Activated CD8-positive, alpha-beta memory T cell treated with anti-CD3 and anti-CD28 coated beads for 24 hours (primary cell): ENCODE data around the gene OSBPL7.

Source experiments
- DNase-seq: peaks from one replicate; pipeline ENCODE4 v3.0.0-alpha.2; 2020

OSBPL7 gene

DNA sequence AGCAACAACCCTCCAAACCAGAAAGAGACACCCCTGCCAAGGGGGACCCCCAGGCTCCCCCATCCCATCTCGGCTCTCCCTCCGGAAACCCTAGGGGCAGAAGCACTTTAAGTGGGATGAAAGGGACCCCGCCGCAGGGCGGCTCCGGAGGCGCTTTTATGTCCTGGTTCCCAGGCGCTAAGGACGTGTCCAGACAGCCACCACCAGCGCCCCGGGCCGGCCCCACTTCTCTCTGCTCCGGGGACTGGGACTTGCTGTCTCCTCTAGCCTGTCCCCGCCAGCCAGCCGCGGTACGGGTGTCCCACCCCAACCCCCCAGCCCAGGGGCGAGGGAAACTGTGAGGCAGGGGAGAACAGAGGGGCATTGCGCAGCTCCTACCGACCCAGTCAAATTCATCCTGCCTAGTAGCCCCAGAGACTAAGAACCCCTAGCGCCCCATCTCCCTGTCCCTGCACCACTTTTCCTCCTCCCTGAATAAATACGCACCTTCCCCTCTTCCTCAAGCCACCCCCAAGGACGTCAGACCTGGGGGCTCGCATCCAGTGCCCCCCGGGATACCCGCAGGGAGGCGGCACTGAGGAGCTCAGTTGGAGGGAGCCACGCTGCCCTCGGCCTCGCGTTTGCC, 25.2 kb upstream of the OSBPL7 start:
- no peak for DNase-seq

DNA sequence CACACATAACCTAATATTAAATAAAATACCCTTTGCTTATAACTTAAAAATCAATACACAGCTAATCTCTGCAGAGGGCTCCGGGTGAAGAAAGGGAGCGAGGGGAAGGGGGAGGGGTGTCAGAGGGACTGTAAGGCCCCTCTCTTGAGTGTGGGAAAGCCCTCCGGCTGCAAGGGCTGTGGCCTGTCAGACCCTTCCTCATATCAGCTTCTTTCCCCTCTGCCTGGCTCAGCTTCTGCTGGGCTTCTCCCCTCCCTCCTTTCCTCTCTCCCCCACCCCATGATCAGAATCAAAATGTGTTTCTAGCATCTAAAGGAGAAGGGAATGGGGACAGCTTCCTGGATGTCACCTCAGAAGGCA, 24.1 kb upstream of the OSBPL7 start:
- no peak for DNase-seq

DNA sequence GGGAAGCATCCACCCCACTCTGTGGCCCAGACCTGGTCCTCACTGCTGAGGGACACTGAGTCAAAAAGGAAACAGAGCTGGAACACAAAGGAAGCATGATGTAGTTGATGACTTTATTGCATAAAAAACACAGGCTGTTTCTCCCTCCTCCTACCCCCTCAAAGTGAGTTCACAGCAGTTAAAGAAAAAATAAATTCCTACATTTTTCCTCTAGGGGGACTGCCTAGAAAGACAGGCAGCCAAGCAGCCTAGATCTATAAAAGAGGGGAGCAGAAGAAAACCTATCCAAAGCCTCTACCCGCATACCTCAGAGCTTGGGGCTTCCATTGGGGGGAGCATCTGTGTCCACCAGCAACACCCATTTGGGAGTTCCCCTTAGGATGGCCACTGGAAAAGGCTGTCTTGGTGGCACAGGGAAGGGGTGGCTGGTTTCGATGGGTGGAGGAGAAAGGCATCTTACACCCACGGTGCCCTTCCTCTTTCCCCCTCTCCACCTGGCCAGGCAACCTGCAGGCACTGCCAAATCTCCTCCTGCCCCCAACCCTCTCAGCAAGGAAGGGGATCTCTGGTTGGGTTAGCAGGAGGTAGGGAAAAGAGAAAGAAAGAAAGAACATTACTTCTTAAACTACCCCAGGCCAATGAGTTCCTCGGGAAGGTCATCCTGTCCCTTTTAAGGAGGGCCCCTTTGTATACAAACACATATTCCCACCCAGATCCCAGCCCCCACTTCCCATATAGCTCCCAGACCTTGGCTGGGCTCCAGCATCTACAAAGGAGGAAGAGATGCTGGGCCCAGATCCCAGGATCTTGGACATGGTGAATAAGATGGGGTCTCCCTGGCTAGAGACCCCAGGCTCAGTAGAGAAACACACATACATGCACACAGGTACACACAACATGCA, 23.5 kb upstream of the OSBPL7 start:
- no peak for DNase-seq

DNA sequence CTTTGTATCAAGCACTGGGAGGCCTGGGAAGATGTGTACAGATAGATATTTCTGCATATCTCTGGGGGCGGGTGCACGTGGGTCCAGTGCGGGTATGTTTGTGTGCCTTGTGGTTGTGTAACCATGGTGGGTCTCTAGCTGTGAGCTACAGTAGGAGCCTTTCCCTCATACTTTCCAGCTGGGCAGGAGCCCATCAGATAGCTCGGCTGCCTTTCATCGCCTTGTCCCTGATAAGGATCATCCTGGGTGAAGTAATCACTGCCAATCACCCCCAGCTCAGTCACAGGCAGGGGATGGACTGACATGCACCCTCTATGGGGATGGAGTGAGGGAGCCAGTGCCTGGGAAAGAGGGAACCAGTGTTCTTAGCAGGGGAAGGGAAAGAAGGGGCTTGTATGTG, 22.6 kb upstream of the OSBPL7 start:
- no peak for DNase-seq

DNA sequence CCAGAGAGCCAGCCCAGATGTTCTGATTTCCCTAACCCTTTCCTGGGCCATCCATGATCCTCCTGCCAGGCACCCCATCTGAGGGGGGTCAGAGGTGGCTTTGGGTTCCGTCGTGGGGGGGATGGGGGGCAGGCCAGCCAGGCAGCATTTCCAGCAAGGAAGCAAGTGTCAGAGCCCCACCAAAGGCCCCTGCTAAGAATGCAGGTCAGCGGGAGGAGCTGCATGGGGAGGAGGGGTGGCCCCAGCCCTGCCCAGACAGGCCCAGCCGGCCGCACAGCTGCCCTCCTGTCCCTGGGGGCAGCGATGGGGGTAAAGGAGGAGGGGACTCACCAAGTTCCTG, 21.8 kb upstream of the OSBPL7 start:
- no peak for DNase-seq

DNA sequence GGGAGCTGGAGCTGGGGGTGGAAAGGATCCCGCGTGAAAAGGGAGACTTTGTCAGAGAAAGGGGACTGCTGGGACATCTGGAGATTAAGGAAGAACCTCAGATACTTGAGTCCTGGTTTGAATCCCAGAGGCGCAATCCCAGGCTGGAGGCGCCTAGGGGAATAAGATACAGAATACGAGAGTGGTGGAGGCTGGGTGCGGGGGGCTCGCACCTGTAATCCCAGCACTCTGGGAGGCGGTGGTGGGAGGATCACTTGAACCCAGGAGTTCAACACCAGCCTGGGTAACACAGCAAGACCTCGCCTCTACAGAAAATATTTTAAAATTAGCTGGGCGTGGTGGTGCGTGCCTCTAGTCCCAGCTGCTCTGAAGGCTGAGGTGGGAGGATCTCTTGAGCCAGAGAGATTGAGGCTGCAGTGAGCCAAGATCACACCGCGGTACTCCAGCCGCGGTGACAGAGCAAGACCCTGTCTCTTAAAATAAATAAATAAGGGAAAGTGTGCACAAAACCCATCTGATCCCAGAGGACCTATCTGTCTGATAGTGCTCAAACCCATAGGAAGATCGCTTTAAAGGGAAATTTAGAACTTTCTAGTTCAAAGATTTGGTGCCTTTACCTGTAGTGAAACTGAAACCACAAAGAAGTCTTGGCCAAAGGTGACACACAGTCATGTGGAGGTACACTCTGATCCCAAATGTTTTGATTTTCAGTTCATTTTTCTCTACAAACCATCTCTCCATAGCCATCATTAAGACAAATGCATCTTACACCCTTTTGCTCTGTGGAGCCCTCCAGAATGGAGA, 20.1 kb upstream of the OSBPL7 start:
- no peak for DNase-seq

DNA sequence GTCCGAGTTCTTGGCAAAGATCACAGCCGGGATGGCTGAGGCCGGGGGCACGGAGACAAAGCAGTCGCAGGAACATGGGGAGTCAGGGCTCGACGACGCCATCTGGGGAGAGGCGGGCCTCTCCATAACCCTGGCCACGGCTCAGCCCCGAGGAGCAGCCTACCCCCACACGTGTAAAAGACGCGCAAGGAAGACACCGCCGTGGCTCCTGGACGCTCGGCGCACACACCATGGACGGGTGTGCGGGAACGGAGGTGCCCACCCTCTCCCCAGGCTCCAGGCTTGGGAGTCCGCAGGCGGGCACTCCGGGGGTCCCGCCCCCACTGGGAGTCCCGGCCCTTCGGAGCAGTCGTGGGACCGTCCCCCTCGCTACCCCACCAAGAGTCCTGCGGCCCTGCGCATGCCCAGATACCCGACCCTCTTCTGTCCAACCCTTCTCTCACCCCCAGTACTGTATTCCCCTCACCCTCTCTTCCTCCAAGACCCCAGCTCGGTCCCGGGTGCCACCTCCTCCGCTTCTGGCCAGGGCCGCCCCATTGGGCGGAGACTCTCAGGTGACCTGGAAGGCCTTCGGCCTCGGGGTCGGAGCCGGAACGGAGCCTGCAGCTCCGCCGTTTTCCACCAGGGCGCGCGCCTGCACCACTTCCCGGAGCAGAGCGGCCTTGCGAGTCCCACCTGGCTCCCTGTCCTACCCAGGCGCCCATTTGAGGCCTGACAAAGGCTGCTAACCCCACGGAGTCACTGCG, 19.3 kb upstream of the OSBPL7 start, which contains the start of gene SCRN2:
Gene SCRN2, minus strand, starts transcription at position 532 of the 746 bp plus-strand sequence. Its CDS starts 430 bp downstream, at position 102.
- peak; percentile 98 for DNase-seq

DNA sequence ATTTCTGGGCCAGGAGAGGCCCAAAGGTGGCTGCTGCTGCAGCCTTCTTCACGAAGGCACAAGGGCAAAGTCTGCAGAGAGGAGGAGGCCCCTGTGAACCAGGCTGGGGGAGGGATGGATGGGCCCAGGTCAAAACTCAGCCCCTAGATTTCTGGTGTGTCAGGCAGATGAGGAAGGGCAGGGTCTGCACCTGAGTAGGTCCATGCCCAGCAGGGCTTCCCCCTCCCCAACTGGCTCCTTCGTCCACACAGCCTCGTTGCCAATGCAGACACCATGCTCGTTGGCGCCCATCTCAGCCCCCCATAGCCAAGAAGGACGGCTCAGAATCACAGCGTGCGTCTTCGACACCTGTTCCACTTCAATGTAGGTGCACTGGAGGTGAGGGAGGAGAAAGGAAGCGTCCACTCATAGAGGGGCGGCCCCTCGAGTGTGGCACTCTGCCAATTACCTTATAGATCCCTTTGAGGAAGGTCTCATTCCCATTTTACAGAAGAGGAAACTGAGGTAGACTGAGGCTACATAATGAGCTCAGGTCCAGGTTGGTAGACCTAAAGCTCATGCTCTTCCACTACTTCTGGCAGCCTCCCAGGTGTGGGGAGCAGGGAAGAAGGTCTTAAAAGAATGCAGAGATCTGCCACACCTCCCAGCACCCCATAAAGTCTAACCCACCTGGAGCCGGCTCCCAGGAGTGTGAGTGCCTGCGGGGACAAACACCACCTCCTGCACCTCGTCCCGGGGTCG, 18.6 kb upstream of the OSBPL7 start:
- DNase-seq = no peak

DNA sequence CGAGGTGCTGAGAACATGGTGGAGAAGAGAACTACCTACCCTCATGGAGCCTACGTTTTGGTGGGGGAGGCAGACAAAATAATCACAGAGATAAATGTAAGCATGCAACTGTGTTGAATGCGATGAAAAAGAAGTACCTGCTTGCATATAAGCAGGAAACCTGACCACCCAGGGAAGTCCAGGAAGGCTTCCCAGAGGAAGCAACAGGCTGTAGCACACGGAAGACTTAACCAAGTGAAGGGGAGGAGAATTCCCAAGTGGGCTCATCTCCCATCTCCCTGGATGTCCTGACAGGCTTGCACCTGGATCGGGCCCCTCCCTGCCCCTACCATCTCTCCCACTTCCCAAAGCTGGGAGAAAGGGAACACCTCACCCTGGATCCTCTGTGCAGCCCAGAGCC, 17.5 kb upstream of the OSBPL7 start:
- DNase-seq = no peak

DNA sequence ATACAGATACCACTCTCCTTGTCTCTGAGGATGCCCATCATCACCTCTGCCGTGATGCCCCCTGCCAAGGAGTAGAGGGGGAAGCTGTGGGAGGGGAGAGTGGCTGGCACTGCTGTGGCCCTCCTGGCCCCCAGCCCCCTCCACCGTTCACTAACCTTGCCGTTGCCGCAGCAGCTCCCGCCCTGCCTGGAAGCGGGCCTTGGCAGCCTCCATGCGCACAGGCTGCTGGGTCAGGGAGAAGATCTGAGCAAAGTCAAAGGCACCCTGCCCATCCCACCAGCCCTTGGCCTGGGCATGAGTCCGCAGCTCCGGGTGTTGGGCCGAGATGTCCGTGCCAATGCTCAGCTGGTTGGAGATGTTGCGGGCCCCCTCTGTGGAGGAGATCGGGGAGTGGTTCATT, 17.0 kb upstream of the OSBPL7 start:
- no peak for DNase-seq

DNA sequence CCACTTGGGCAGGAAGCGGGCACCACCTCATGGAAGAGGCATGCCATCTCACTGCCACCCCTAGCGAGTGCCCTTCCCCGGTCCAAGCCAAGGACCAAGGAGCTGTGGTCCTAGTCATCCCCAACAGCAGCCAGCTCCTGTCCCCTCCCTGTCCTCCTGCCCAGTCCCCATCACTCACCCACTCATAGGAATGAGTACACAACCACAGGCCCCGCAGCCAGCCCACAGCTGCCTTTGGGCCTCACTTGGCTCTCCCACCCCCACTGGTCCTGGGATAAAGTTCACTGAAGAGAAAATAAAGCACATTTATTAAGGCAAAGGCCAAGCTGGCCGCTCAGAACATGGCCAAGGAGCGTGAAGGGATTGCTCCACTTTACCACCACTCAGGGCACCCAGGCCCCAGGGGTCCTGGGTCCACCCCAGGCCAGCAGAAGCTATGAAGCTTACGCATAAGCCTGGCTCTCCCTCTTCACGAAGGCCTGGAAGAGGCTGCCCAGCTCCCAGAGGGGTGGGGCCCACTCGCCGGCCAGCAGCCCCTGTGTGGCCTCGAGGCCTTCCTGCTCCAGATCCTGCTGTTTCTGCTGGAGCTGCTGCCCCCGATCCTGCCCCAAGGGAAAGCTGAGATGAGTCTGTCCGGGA, 15.9 kb upstream of the OSBPL7 start:
- no peak for DNase-seq

DNA sequence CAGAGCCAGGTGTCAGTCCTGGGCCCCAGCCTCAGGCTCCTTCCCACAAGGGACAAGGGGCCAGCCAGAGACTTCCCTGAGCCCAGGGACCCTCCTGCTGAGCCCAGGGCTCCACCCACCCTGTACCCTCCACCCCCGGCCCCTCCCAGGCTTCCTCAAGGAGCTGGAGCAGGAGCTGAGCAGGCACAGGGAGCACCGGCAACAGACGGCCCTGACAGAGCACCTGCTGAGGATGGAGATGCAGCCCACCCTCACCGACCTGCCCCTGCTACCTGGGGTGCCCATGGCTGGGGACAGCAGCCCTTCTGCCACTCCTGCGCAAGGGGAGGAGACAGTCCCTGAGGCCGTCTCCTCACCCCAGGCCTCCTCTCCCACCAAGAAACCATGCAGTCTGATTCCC, 15.0 kb upstream of the OSBPL7 start:
- DNase-seq = no peak

DNA sequence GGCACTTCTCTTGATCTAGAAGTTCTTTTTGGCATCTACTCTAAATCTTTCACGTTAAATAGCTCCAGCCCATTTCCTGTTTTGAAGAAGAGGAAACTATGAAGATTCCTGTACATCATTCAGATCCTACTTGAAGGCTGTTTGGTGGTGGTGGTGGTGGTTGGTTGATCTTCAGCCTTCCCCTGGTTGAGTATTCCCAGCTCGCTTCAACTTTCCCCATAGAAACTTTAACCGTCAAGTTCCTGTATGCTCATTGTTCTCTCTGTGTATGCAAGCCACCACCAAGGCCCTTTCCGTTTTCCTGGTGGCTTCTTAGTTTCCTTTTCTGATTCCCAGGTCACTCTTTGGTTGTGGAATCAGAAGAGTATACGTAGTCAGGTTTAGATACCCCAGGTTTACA, 13.2 kb upstream of the OSBPL7 start:
- no peak for DNase-seq

DNA sequence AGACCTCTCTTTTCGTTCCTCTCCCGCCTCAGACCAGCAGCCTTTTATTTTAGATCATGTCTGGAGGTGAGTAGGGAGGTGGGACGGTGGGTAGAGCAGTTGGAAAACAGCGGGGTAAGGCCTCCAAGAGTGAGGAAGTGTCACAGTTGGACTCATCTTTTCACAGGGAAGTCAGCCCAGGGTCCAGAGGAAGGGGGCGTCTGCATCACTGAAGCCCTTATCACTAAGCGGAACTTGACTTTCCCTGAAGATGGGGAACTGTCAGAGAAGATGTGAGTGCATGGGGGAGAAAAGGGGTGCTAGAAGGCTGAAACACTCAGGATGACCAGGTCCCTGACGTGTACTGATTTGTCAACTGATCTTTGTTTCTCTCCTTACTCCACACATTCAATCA, 10.3 kb upstream of the OSBPL7 start:
- no peak for DNase-seq

DNA sequence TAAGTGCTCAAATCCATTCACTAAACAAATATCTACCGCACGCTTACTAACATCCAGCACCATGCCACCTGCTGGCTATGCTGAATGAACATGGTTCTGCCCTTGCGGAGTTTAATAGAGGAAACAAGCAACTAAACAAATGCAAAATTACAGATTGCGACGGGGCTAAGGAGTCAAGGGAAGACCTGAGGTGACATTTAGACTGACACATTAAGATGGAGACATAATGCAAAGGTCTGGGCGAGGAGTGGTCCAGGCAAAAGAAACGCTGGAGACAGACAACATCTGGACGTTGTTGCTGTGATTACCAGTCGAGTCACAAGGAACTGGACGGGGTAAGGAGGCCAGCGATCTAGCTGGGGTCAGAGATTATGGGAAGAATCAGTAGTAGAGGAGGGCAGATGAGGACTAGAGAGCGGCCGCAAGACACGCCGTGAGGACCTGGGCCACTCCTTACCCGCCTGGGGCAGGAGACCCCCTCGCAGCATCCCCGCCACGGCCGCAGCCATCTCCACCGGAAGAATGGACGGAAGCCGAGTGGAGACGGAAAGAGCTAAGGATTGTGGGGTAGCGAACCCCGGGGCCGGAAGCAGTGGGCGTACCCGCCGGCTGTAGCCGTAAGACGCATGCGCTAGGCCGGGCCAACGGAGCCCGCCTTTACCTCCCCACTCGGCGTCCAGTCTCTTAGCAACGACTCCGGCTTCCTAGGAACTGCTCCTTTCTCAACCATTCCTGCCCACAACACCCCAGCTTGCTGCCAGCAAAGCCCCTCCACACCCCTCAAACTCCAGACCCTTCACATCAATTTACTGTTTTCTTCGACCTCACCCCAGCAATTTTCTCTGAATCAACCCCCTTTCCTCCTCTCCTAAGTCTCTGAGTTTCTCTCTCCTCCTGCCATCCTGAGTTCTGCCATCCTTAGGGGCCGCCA, 9.7 kb upstream of the OSBPL7 start, which contains the start of the genes LRRC46 and MRPL10:
Gene LRRC46, plus strand, starts transcription at position 668 of the 931 bp plus-strand sequence. CDS start 320 bp downstream, outside the sequence.
Gene MRPL10, minus strand, starts transcription at position 539 of the 931 bp plus-strand sequence. Its CDS starts 30 bp downstream, at position 509.
- peak; percentile 96 for DNase-seq

DNA sequence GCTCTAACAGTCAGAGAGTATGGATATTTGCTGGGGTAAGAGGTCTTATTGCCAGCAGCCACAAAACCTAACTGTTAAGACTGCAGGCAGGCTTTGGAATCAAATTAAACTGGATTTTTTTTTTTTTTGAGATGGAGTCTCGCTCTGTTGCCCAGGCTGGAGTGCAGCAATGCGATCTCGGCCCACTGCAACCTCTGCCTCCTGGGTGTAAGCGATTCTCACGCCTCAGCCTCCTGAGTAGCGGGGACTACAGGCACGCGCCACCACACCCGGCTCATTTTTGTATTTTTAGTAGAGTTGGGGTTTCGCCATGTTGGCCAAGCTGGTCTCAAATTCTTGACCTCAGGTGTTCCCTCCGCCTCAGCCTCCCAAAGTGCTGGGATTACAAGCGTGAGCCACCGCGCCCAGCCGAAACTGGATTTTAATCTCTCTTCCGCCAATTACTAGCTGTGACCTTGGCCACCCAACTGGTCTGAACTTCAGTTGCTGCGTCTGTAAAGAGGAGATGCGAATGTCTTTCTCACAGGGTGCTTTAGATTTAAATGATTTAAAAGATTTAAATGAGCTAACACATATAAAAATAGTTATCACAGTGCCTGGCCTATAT, 8.9 kb upstream of the OSBPL7 start:
- DNase-seq = no peak

DNA sequence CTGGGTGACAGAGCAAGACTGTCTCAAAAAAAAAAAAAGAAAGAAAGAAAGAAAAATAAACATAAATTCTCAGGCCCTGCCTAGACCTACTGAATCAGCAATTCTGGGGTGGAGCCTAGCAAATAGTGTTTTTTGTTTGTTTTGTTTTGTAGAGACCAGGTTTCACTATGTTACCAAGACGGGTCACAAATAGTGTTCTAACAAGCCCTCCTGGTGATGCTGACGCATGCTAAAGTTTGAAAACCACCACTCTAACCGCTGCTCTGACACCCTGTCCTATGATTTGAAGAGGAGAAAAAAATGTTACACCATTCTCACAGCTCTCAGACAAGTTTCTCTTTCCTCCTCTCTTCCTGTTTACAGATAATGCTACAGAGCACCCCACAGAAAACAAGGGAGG, 8.3 kb upstream of the OSBPL7 start:
- no peak for DNase-seq

DNA sequence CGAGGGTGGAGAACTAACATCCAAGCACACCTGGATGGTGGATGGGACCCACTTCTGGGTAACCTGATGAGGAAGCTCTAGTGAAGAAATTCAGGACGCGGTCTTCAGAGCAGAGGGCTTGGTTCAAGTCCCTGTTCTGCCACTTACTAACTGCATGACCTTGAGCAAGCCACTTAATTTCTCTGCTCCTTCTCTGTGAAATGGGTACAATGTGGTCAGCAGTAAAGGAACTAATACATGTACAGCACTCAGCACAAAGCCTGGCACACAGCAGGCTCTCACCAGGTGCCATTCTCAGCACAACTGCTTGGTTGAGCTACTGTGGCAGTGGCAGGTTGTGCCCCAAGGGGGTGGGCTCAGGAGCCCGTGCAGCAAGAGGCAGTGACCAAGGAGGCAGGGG, 1.9 kb upstream of the OSBPL7 start:
- DNase-seq = no peak

DNA sequence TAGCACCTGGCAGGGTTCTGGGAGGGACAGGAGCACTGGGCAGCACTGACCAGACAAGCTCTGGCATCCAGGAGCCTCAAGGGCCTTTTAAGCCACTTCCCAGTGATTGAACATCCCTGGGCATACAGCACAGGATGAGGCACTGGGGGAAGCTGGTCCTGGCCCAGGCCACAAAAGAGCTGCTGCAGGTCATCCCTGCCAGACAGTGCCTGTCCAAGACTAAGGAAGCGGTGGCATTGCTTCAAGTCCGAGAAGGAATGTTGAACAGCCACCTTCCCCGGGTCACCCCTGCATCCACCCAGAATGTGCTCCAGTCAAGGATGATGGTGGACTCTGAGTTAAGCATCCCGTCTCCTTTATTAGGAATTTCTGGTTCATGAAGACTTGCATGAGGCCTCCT, 1.2 kb upstream of the OSBPL7 start:
- no peak for DNase-seq

DNA sequence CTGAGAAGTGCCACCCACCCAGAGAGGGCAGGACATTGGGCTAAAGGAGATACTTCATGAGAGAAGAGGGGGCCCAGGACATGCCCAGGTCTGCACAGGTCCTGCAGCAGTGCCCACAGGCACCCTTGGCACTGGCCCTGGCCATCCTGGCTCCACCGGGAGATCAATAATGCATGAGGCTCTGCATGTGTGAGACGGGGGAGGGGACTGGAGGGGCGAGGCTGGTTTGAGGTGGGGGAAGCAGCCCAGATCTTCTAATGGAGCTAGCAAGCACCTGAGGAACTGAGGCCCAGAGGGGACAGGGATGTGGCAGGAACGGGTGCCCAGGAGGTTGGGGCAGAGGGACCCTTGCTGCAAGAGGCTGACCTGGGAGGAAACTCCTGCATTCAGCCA, 567 bp downstream of the OSBPL7 start:
- DNase-seq = no peak
